ENCODE data around the gene ARRDC5. TPM values are rescaled to one million over a fixed set of nuclear protein-coding genes. Genes with fewer than 3 reads are reported as not detected.

ARRDC5 gene
- total RNA-seq, 1 donor from 2014 or later, result not detected

Other genes starting within 250 kb of the ARRDC5 start
- gene MYDGF, start 232.6 kb downstream of the ARRDC5 start, total RNA-seq, result 242 and 256 TPM in 2 replicates
- 24.5 and 48.0 TPM in 2 replicates for gene DPP9, start 179.1 kb downstream of the ARRDC5 start, total RNA-seq
- gene FEM1A, start 111.2 kb downstream of the ARRDC5 start, total RNA-seq, result 19.2 and 22.0 TPM in 2 replicates
- 3.7 and 4.0 TPM in 2 replicates for gene TICAM1, start 71.2 kb downstream of the ARRDC5 start, total RNA-seq
- 121 and 150 TPM in 2 replicates for gene PLIN3, start 35.2 kb downstream of the ARRDC5 start, total RNA-seq
- 76.7 and 139 TPM in 2 replicates for gene UHRF1, start 6.6 kb upstream of the ARRDC5 start, total RNA-seq
- gene KDM4B, start 66.2 kb upstream of the ARRDC5 start, total RNA-seq, result 11.7 and 13.7 TPM in 2 replicates

Data from pulmonary artery endothelial cell (primary cell).